ENCODE measurements around the gene SCAMP5.

Gene SCAMP5

DNA sequence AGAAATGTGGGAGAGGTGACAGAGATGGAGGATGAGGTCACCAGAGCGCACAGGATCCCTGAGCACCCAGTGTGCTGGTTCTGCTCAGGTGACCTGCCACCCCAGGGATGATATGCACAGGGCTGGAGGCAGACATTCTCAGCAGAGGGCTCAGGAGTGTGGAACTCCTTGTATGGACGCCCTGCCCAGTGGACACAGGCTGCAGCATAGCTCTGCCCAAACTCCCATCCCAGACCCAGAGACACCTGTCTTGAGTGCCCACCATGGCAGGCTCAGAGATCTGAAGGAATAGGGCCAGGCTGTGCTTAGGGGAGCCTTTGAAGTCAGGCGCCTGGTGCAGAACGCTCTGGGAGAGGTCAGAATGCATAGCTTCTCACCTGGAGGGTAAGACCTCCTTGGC is 75.3 kb downstream of the SCAMP5 start:
- DNase-seq (ENCODE audit: low read depth), result no peak
